PC-9 (cell line): ENCODE measurements around the gene BAX.

Experiments used
- EZH2 ChIP-seq: fragments of 200-600 bp; sonication (generic); IDR thresholded peaks from 2 replicates; pipeline ENCODE4 v1.8.0; 2017; ENCODE audit warnings: antibody characterized with exemption, low read depth
- TF ChIP-seq, protein P1 (sequence below): fragments of 200-600 bp; sonication (generic); conservative IDR thresholded peaks from 2 replicates; pipeline ENCODE4 v1.6.1; 2017; ENCODE audit warnings: mixed run types, antibody characterized with exemption, mild to moderate bottlenecking, moderate library complexity

DNA sequence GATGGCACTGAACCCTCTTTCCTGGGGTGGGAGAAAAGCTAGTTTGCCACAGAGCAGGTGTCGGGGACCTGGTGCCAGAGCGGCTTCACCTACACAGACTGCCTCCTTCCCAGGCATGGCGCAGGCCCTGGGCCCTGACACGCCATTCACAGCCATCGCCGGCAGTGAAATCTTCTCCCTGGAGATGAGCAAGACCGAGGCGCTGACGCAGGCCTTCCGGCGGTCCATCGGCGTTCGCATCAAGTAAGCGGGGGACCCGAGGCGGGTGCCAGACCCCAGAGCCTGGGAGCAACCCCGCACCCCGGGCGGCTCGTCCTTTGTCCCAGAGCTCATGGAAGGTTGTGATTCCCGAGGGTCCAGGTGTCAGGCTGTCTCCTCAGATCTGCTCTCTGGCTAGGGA lies 52.2 kb downstream of the BAX start:
- TF ChIP-seq, protein P1, sequence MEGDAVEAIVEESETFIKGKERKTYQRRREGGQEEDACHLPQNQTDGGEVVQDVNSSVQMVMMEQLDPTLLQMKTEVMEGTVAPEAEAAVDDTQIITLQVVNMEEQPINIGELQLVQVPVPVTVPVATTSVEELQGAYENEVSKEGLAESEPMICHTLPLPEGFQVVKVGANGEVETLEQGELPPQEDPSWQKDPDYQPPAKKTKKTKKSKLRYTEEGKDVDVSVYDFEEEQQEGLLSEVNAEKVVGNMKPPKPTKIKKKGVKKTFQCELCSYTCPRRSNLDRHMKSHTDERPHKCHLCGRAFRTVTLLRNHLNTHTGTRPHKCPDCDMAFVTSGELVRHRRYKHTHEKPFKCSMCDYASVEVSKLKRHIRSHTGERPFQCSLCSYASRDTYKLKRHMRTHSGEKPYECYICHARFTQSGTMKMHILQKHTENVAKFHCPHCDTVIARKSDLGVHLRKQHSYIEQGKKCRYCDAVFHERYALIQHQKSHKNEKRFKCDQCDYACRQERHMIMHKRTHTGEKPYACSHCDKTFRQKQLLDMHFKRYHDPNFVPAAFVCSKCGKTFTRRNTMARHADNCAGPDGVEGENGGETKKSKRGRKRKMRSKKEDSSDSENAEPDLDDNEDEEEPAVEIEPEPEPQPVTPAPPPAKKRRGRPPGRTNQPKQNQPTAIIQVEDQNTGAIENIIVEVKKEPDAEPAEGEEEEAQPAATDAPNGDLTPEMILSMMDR: no peak
- TF ChIP-seq EZH2: no peak
